ENCODE measurements around the gene MOB3C.

DNA sequence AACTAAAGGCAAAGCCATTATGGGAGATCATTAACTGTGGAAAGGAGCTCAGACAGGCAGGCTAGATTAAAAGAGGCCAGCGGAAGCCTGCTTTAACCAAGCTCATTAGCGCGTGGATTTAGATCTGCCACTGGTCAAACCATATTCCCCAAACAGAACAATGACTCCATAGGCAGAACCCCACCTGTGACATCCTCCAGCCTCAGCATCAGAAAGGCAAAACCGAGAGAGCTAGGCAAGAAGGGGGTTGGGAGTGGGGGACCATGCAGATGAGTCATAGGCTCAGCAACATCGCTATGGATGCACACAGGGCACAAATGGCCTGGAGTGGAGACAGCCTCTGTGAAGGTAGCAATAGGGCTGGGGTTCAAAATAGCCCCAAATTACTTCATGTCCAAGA lies 33.1 kb downstream of the MOB3C start:
- TF ChIP-seq, protein P1, sequence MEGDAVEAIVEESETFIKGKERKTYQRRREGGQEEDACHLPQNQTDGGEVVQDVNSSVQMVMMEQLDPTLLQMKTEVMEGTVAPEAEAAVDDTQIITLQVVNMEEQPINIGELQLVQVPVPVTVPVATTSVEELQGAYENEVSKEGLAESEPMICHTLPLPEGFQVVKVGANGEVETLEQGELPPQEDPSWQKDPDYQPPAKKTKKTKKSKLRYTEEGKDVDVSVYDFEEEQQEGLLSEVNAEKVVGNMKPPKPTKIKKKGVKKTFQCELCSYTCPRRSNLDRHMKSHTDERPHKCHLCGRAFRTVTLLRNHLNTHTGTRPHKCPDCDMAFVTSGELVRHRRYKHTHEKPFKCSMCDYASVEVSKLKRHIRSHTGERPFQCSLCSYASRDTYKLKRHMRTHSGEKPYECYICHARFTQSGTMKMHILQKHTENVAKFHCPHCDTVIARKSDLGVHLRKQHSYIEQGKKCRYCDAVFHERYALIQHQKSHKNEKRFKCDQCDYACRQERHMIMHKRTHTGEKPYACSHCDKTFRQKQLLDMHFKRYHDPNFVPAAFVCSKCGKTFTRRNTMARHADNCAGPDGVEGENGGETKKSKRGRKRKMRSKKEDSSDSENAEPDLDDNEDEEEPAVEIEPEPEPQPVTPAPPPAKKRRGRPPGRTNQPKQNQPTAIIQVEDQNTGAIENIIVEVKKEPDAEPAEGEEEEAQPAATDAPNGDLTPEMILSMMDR (conservative IDR thresholded peaks at IDR 0.05; ENCODE audit: low read depth, low read length), result no peak
- TF ChIP-seq EZH2 (IDR thresholded peaks at IDR 0.05; ENCODE audit: low read length, unreplicated experiment), result no peak
